ENCODE data around the gene RAB39A.
"Not testable (repeated sequence)": the region's sequence is repeated elsewhere in the genome, so short reads cannot be mapped to it uniquely, and the experiment has no call there.

The RAB39A gene

DNA sequence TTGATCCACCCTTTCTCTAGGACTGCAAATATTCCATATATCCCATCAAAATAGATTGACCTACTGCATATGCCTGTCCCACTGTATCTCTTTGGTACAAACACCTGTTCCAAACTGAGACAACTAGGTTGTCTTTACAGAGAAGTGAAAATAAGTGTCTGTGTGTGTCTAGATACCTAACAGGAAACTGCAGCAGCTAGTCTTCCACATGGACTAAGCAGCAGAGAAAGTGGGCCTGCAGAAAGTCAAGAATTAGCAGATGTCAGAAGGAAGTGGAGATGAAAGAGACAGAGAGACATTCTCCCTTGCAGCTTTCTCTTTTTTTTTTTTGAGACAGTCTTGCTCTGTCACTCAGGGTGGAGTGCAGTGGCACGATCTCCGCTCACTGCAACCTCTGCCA, 3.9 kb upstream of the RAB39A start:
- no peaks in the 10 kb centered on the region for H3K36me3 ChIP-seq (ENCODE audit: control insufficient read depth, insufficient read depth, low read length)
- no peaks in the 10 kb centered on the region for H3K9me3 ChIP-seq (ENCODE audit: control insufficient read depth, low read length)
- WGBS, 2 experiments = 92 to 98% methylated on average over 2 of the region's 2 CpGs
- H3K27me3 ChIP-seq (ENCODE audit: control insufficient read depth, insufficient read depth, low read length, poor library complexity, severe bottlenecking) = no peaks in the 10 kb centered on the region
- H3K4me3 ChIP-seq (ENCODE audit: insufficient read depth, low read depth, low read length) = no peak overlapping the region
- H3K4me1 ChIP-seq (ENCODE audit: control insufficient read depth, insufficient read depth, low read length) = no peaks in the 10 kb centered on the region
- no peak overlapping the region for H3K27ac ChIP-seq (ENCODE audit: insufficient read depth, low read depth, low read length, poor library complexity, severe bottlenecking)

DNA sequence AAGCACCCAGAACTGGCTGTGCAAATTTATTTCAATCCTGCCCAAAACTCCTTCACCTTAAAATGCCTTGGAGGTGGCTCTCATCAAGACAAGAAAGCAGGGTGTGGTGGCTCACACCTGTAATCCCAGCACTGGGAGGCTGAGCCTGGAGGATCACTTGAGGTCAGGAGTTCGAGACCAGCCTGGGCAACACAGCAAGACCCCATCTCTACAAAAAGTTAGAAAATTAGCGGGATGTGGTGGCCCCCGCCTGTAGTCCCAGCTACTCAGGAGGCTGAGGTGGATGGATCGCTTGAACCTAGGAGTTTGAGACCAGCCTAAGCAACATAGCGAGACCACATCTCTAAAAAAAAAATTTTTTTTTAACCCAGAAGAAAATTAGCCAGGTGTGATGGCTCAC, 689 bp upstream of the RAB39A start:
- H3K4me3 ChIP-seq (ENCODE audit: insufficient read depth, low read depth, low read length) = peak overlapping the region; percentile 29
- H3K27me3 ChIP-seq (ENCODE audit: control insufficient read depth, insufficient read depth, low read length, poor library complexity, severe bottlenecking) = no peaks in the 10 kb centered on the region
- WGBS, 2 experiments = 91 to 92% methylated on average over 5 of the region's 5 CpGs
- H3K4me1 ChIP-seq (ENCODE audit: control insufficient read depth, insufficient read depth, low read length) = peaks cover 3% of the 10 kb centered on the region
- H3K36me3 ChIP-seq (ENCODE audit: control insufficient read depth, insufficient read depth, low read length) = no peaks in the 10 kb centered on the region
- H3K9me3 ChIP-seq (ENCODE audit: control insufficient read depth, low read length) = no peaks in the 10 kb centered on the region
- no peak overlapping the region for H3K27ac ChIP-seq (ENCODE audit: insufficient read depth, low read depth, low read length, poor library complexity, severe bottlenecking)

DNA sequence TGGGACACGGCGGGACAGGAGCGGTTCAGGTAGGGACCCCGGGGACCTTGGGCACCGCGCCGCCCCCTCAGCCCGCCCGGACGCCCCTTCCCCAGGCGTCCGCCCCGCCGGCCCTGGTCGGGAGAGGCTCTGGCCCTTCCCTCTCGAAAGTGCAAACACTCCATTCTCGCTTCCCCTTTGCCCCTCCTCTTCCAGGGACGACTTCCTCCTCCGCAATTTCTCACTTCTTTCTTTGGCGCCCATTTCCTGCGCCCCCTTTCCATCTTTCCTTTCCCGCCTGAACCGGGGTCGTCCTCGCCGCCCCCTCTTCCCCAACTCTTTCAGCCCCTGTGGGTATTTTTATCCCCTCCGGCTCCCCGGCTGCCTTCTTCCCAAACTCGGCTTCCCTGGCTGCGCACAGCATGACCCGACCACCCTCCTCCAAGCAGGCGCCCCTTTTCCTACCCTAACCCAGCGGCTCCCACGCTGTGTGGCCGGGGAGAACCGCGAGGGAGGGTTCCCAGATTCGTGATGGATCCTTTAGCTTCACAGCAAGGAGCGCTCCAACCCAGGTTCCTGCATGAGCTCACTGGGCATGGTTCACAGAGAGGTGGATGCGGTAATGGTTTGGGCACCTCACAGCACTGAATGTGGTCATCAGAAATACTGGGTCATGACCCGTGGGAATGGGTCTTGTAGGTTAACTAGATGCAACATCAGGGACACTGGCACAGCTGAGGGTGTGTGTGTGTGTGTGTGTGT, 689 bp downstream of the RAB39A start:
- H3K36me3 ChIP-seq (ENCODE audit: control insufficient read depth, insufficient read depth, low read length) = no peaks in the 10 kb centered on the region
- no peaks in the 10 kb centered on the region for H3K9me3 ChIP-seq (ENCODE audit: control insufficient read depth, low read length)
- H3K4me3 ChIP-seq (ENCODE audit: insufficient read depth, low read depth, low read length) = peak overlapping the region; percentile 85
- peaks cover 3% of the 10 kb centered on the region for H3K4me1 ChIP-seq (ENCODE audit: control insufficient read depth, insufficient read depth, low read length)
- 0% methylated on average over 41 of the region's 41 CpGs for WGBS, 2 experiments
- H3K27ac ChIP-seq (ENCODE audit: insufficient read depth, low read depth, low read length, poor library complexity, severe bottlenecking) = no peak overlapping the region
- H3K27me3 ChIP-seq (ENCODE audit: control insufficient read depth, insufficient read depth, low read length, poor library complexity, severe bottlenecking) = no peaks in the 10 kb centered on the region

DNA sequence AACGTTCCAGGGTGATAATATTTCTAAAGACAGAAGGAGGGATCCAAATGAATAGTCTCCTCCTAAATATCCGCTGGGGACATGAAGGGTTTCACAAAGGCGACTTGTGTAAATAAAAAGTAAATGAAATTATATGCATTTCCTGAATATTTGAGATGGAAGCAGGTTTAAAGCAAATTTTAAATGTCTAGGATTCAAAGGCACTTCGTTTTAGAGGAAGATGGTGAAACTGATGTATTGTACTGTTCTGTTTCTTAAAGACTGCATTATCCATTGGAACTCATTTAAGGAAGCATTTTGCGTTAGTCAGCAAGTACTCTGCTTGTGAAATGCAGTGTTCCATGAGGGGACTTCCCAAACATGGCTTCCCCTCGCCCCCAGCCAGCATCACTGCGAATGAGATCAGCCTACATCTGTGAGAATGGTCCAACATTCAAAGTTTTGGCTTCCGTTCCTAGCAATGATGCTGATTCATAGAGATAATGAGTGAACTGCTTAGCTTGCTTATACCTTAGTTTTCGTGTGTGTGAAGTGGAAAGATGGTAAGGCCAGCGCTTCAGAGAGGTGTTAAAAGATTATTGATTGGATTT, 1.5 kb downstream of the RAB39A start:
- no peaks in the 10 kb centered on the region for H3K9me3 ChIP-seq (ENCODE audit: control insufficient read depth, low read length)
- H3K27ac ChIP-seq (ENCODE audit: insufficient read depth, low read depth, low read length, poor library complexity, severe bottlenecking) = no peak overlapping the region
- H3K27me3 ChIP-seq (ENCODE audit: control insufficient read depth, insufficient read depth, low read length, poor library complexity, severe bottlenecking) = no peaks in the 10 kb centered on the region
- H3K36me3 ChIP-seq (ENCODE audit: control insufficient read depth, insufficient read depth, low read length) = no peaks in the 10 kb centered on the region
- peak overlapping the region; percentile 85 for H3K4me3 ChIP-seq (ENCODE audit: insufficient read depth, low read depth, low read length)
- WGBS, 2 experiments = 29 to 30% methylated on average over 10 of the region's 10 CpGs
- peaks cover 3% of the 10 kb centered on the region for H3K4me1 ChIP-seq (ENCODE audit: control insufficient read depth, insufficient read depth, low read length)

DNA sequence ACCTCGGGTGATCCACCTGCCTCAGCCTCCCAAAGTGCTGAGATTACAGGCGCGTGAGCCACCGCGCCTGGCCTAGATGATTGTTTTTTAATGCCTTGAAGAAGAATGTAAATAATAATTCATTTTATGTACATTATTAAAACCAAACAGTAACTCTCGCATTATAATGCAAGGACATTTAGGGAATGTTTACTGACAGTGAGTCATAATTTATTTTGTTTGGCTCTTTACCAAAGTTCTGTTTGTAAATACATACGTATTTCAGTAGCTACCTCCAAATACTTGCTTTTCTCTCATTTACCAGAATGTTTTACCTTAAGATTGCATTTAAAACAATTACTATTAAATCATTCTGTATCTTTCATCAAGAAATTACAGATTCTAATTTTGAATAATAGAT, 3.0 kb downstream of the RAB39A start:
- Histone ChIP-seq H3K36me3 (ENCODE audit: control insufficient read depth, insufficient read depth, low read length) (no peaks in the 10 kb centered on the region), H3K4me1 (ENCODE audit: control insufficient read depth, insufficient read depth, low read length) (peaks cover 3% of the 10 kb centered on the region), H3K4me3 (ENCODE audit: insufficient read depth, low read depth, low read length) (no peak overlapping the region), H3K9me3 (ENCODE audit: control insufficient read depth, low read length) (no peaks in the 10 kb centered on the region), H3K27ac (ENCODE audit: insufficient read depth, low read depth, low read length, poor library complexity, severe bottlenecking) (no peak overlapping the region), H3K27me3 (ENCODE audit: control insufficient read depth, insufficient read depth, low read length, poor library complexity, severe bottlenecking) (no peaks in the 10 kb centered on the region)
- 94% methylated on average over 5 to 6 of the region's 7 CpGs for WGBS, 2 experiments

DNA sequence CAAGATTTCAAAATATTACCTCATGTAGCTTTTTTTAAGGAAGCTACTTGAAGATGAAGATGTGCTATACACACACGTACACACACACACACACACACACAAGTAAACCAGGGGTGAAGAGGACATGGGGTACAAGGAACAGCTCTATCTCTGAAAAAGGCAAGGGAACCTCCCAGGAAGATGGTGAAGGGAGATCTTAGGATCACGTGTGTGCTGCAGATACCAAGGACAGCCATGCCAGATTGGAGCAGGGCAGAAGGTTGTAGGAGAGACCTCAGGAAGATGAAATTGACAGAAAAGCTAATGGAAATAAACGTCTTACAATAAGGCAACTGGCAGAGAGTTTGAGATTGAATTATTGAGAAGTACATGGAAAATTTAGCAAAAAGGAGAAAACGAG, 19.7 kb downstream of the RAB39A start:
- Histone ChIP-seq H3K36me3 (ENCODE audit: control insufficient read depth, insufficient read depth, low read length) (no peaks in the 10 kb centered on the region), H3K9me3 (ENCODE audit: control insufficient read depth, low read length) (no peaks in the 10 kb centered on the region), H3K27me3 (ENCODE audit: control insufficient read depth, insufficient read depth, low read length, poor library complexity, severe bottlenecking) (no peaks in the 10 kb centered on the region), H3K27ac (ENCODE audit: insufficient read depth, low read depth, low read length, poor library complexity, severe bottlenecking) (no peak overlapping the region), H3K4me3 (ENCODE audit: insufficient read depth, low read depth, low read length) (no peak overlapping the region), H3K4me1 (ENCODE audit: control insufficient read depth, insufficient read depth, low read length) (no peaks in the 10 kb centered on the region)
- 80 to 86% methylated on average over 3 to 4 of the region's 4 CpGs for WGBS, 2 experiments

DNA sequence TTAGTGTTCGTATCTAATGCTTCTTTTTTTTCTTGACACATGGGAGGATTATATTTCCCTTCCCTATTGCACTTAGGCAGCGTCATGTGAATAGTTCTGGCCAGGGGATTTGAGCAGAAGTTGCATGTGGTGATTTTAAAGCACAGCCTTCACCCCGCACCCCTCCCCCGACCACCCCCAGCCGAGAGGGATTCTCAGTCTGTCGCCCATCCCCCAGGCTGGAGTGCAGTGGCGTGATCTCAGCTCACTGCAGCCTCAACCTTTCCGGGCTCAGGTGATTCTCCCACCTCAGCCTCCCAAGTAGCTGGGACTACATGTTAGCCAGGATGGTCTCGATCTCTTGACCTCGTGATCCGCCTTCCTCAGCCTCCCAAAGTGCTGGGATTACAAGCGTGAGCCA, 20.1 kb downstream of the RAB39A start:
- 72 to 80% methylated on average over 11 to 12 of the region's 12 CpGs for WGBS, 2 experiments
- H3K27ac ChIP-seq (ENCODE audit: insufficient read depth, low read depth, low read length, poor library complexity, severe bottlenecking); H3K4me1 ChIP-seq (ENCODE audit: control insufficient read depth, insufficient read depth, low read length); H3K9me3 ChIP-seq (ENCODE audit: control insufficient read depth, low read length); H3K4me3 ChIP-seq (ENCODE audit: insufficient read depth, low read depth, low read length); H3K27me3 ChIP-seq (ENCODE audit: control insufficient read depth, insufficient read depth, low read length, poor library complexity, severe bottlenecking); H3K36me3 ChIP-seq (ENCODE audit: control insufficient read depth, insufficient read depth, low read length): not testable (repeated sequence)

DNA sequence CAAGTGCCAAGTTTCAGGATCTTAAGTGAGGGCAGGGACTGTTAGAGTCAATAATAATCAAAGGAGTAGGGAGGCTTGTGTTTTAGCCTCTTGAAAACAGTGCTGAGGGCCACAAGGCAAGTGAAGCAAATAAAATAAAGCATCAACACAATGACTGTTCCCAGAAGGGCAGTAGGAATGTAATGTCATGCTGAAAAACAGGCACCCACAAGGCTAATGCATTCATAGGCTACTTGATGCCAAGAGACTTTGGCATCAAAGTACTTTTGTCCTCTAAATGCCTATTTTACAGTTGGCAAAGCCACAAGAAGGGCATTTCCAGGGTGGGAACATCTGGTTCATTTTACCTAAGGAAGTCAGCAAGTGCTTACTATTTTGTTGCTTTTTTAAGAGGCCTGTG, 22.9 kb downstream of the RAB39A start:
- H3K9me3 ChIP-seq (ENCODE audit: control insufficient read depth, low read length) = no peaks in the 10 kb centered on the region
- no peaks in the 10 kb centered on the region for H3K27me3 ChIP-seq (ENCODE audit: control insufficient read depth, insufficient read depth, low read length, poor library complexity, severe bottlenecking)
- H3K27ac ChIP-seq (ENCODE audit: insufficient read depth, low read depth, low read length, poor library complexity, severe bottlenecking) = no peak overlapping the region
- no peaks in the 10 kb centered on the region for H3K36me3 ChIP-seq (ENCODE audit: control insufficient read depth, insufficient read depth, low read length)
- H3K4me1 ChIP-seq (ENCODE audit: control insufficient read depth, insufficient read depth, low read length) = no peaks in the 10 kb centered on the region
- H3K4me3 ChIP-seq (ENCODE audit: insufficient read depth, low read depth, low read length) = no peak overlapping the region

DNA sequence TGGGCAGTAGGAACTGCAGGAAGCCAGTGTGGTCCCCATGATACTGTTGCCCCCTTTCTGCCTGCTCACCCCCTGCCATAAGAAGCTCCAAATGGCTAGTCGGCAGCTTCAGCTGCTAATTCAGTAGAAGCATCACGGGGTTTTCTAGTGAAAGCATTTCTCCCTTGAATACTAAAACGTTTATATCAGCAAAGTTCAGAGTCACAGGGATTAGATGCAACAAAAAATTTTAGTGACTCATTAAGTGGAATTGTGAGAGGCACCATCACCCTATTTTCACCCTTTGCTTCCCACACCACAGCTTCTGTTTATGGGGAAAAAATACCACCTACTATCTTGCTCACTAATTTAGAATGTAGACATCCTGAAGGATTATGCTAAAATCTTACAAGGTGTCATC, 25.2 kb downstream of the RAB39A start:
- Histone ChIP-seq H3K4me1 (ENCODE audit: control insufficient read depth, insufficient read depth, low read length) (no peaks in the 10 kb centered on the region), H3K9me3 (ENCODE audit: control insufficient read depth, low read length) (no peaks in the 10 kb centered on the region), H3K27ac (ENCODE audit: insufficient read depth, low read depth, low read length, poor library complexity, severe bottlenecking) (no peak overlapping the region), H3K4me3 (ENCODE audit: insufficient read depth, low read depth, low read length) (no peak overlapping the region), H3K36me3 (ENCODE audit: control insufficient read depth, insufficient read depth, low read length) (no peaks in the 10 kb centered on the region), H3K27me3 (ENCODE audit: control insufficient read depth, insufficient read depth, low read length, poor library complexity, severe bottlenecking) (no peaks in the 10 kb centered on the region)
- WGBS, 2 experiments = 90 to 95% methylated on average over 3 of the region's 3 CpGs

DNA sequence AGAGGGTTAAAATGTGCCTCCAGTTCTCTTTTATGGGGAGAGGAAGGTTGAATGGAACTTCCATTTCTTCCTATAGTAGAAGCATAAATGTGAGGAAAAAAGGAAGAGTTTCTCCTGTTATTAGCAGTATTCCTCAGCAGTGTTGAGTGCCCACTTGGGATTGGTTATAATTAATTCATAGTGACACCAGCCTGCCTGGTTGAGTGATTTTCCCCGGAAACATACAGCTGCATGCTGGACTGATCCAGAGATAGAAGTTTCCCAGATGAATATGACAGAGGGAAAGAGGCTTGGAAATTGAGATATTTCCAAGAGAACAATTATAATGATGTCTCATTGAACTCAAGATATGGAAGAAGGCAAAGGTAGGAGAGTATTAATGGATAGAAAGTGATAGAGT, 28.3 kb downstream of the RAB39A start:
- H3K27me3 ChIP-seq (ENCODE audit: control insufficient read depth, insufficient read depth, low read length, poor library complexity, severe bottlenecking) = no peaks in the 10 kb centered on the region
- no peaks in the 10 kb centered on the region for H3K9me3 ChIP-seq (ENCODE audit: control insufficient read depth, low read length)
- H3K4me3 ChIP-seq (ENCODE audit: insufficient read depth, low read depth, low read length) = no peak overlapping the region
- H3K4me1 ChIP-seq (ENCODE audit: control insufficient read depth, insufficient read depth, low read length) = no peaks in the 10 kb centered on the region
- 96% methylated on average over 1 of the region's 1 CpG for WGBS, 2 experiments
- H3K27ac ChIP-seq (ENCODE audit: insufficient read depth, low read depth, low read length, poor library complexity, severe bottlenecking) = no peak overlapping the region
- H3K36me3 ChIP-seq (ENCODE audit: control insufficient read depth, insufficient read depth, low read length) = no peaks in the 10 kb centered on the region
